Activated T-cell treated with anti-CD3 and anti-CD28 coated beads for 1 hour (primary cell): ENCODE results near the gene IL19.

Source experiments
- DNase-seq: peaks from one replicate; pipeline ENCODE4 v3.0.0-alpha.2; 2020; ENCODE audit warnings: low read depth

Gene IL19

GRCh38 chr1:206800891-206801290 lies 30.3 kb downstream of the IL19 start:
- DNase-seq = no peak

GRCh38 chr1:206801467-206801866 lies 30.9 kb downstream of the IL19 start:
- no peak for DNase-seq

GRCh38 chr1:206802401-206802800 lies 31.8 kb downstream of the IL19 start:
- no peak for DNase-seq

- peak; percentile 47 for DNase-seq
Measured at GRCh38 chr1:206803221-206803730, 32.7 kb downstream of the IL19 start.

- no peak for DNase-seq
Measured at GRCh38 chr1:206804156-206804737, 33.7 kb downstream of the IL19 start.

- DNase-seq = no peak
Measured at GRCh38 chr1:206805357-206805756, 34.8 kb downstream of the IL19 start.

GRCh38 chr1:206808615-206809014 lies 38.0 kb downstream of the IL19 start:
- peak; percentile 9 for DNase-seq

- peak; percentile 23 for DNase-seq
Measured at GRCh38 chr1:206809504-206810084, 39.0 kb downstream of the IL19 start.

GRCh38 chr1:206812471-206812870 lies 41.9 kb downstream of the IL19 start:
- no peak for DNase-seq

- no peak for DNase-seq
Measured at GRCh38 chr1:206814716-206815341, 44.3 kb downstream of the IL19 start.

GRCh38 chr1:206816390-206817287 lies 46.1 kb downstream of the IL19 start:
- no peak for DNase-seq

GRCh38 chr1:206821493-206821892 lies 50.9 kb downstream of the IL19 start:
- DNase-seq = no peak

GRCh38 chr1:206823727-206824126 lies 53.2 kb downstream of the IL19 start:
- DNase-seq = no peak

GRCh38 chr1:206824331-206824730 lies 53.8 kb downstream of the IL19 start:
- no peak for DNase-seq

- DNase-seq = no peak
Measured at GRCh38 chr1:206826394-206826793, 55.8 kb downstream of the IL19 start.

- no peak for DNase-seq
Measured at GRCh38 chr1:206828061-206828460, 57.5 kb downstream of the IL19 start.

- no peak for DNase-seq
Measured at GRCh38 chr1:206828765-206829164, 58.2 kb downstream of the IL19 start.

- DNase-seq = no peak
Measured at GRCh38 chr1:206829282-206829681, 58.7 kb downstream of the IL19 start.

GRCh38 chr1:206829875-206830274 lies 59.3 kb downstream of the IL19 start:
- no peak for DNase-seq

GRCh38 chr1:206831650-206832049 lies 61.1 kb downstream of the IL19 start:
- DNase-seq = no peak

GRCh38 chr1:206832352-206832880 lies 61.8 kb downstream of the IL19 start:
- DNase-seq = no peak

- no peak for DNase-seq
Measured at GRCh38 chr1:206833106-206833680, 62.6 kb downstream of the IL19 start.
